IMR-90 (cell line): ENCODE results near the gene TRAPPC3L. TPM values are rescaled to one million over a fixed set of nuclear protein-coding genes. Genes with fewer than 3 reads are reported as not detected.

Experiments used
- ATAC-seq: fragments of 200-7000 bp; cut with Tn5 transposase; 2 replicates; pipeline ENCODE4 v1.9.1; 2020; ENCODE audit warnings: low read depth, mild to moderate bottlenecking, moderate library complexity
- BruUV-seq: library from RNA; stranded (reverse); fragments of 400-500 nt; replicated peaks from 2 replicates; lab custom pipeline; 2021; lab: Mats Ljungman, UMichigan
- CTCF ChIA-PET: fragments of 300-600 bp; formaldehyde crosslinking; extraction: SDS; loops from one replicate; lab custom pipeline; 2021; ENCODE audit warnings: antibody characterized with exemption; lab: Yijun Ruan, JAX
- POLR2A ChIA-PET: fragments of 300-600 bp; sonication (Branson Sonifier 250); formaldehyde crosslinking; loops from one replicate; lab custom pipeline; 2022; ENCODE audit warnings: antibody characterized with exemption; ENCODE audit not compliant: unreplicated experiment; lab: Charles Lee
- DNase-seq: peaks from one replicate; pipeline ENCODE4 v3.0.0; 2013
- H2AFZ ChIP-seq: replicated peaks from 2 replicates; pipeline ENCODE3; 2013; ENCODE audit warnings: low read length, mild to moderate bottlenecking; ENCODE audit not compliant: poor library complexity
- H2AK5ac ChIP-seq: 2 replicates; pipeline ENCODE4 v1.6.1; 2013; ENCODE audit warnings: low read depth, low read length, inconsistent platforms
- H2AK9ac ChIP-seq: replicated peaks from 2 replicates; pipeline ENCODE3; 2013; ENCODE audit warnings: mild to moderate bottlenecking, low read depth, low read length, moderate library complexity; ENCODE audit not compliant: poor library complexity
- H2BK120ac ChIP-seq: 2 replicates; pipeline ENCODE4 v1.6.1; 2013; ENCODE audit warnings: low read depth, low read length, inconsistent platforms
- H2BK15ac ChIP-seq: 3 replicates; pipeline ENCODE4 v1.6.1; 2013; ENCODE audit warnings: low read depth, low read length, inconsistent platforms
- H2BK20ac ChIP-seq: 2 replicates; pipeline ENCODE4 v1.6.1; 2013; ENCODE audit warnings: low read depth, mild to moderate bottlenecking, inconsistent platforms, low read length, moderate library complexity
- H2BK5ac ChIP-seq: 2 replicates; pipeline ENCODE4 v1.6.1; 2013; ENCODE audit warnings: mild to moderate bottlenecking, low read depth, low read length, inconsistent platforms; ENCODE audit not compliant: poor library complexity, severe bottlenecking
- H3K14ac ChIP-seq: replicated peaks from 2 replicates; pipeline ENCODE4 v1.6.1; 2013; ENCODE audit warnings: low read depth, low read length, inconsistent platforms
- H3K18ac ChIP-seq: 2 replicates; pipeline ENCODE4 v1.6.1; 2013; ENCODE audit warnings: low read depth, low read length, control low read depth
- H3K23ac ChIP-seq: 2 replicates; pipeline ENCODE4 v1.6.1; 2013; ENCODE audit warnings: low read depth, low read length, inconsistent platforms
- H3K27ac ChIP-seq: 2 replicates; pipeline ENCODE4 v1.5.1; 2013; ENCODE audit warnings: mild to moderate bottlenecking, control low read depth, low read length; ENCODE audit not compliant: insufficient read depth
- H3K27me3 ChIP-seq: 2 replicates; pipeline ENCODE4 v1.6.1; 2013; ENCODE audit warnings: low read length; ENCODE audit not compliant: control insufficient read depth, insufficient read depth
- H3K36me3 ChIP-seq: 2 replicates; pipeline ENCODE4 v1.6.1; 2013; ENCODE audit warnings: low read length, mixed read lengths; ENCODE audit not compliant: control insufficient read depth, insufficient read depth
- H3K4ac ChIP-seq: 2 replicates; pipeline ENCODE4 v1.6.1; 2013; ENCODE audit warnings: low read depth, low read length, inconsistent platforms
- H3K4me1 ChIP-seq: 2 replicates; pipeline ENCODE4 v1.6.1; 2013; ENCODE audit warnings: low read length, mixed read lengths; ENCODE audit not compliant: control insufficient read depth, insufficient read depth
- H3K4me2 ChIP-seq: 2 replicates; pipeline ENCODE4 v1.6.1; 2013; ENCODE audit warnings: low read depth, mild to moderate bottlenecking, control low read depth, low read length, moderate library complexity
- H3K4me3 ChIP-seq: 2 replicates; pipeline ENCODE4 v1.5.1; 2013; ENCODE audit warnings: low read depth, mild to moderate bottlenecking, control low read depth, low read length, moderate library complexity; ENCODE audit not compliant: insufficient read depth
- H3K56ac ChIP-seq: 2 replicates; pipeline ENCODE4 v1.6.1; 2013; ENCODE audit warnings: low read length, inconsistent platforms; ENCODE audit not compliant: insufficient read depth; ENCODE audit errors: extremely low read depth
- H3K79me1 ChIP-seq, 2 experiments: 2 replicates each; pipeline ENCODE4 v1.6.1; 2013; ENCODE audit warnings: low read length in 2 of 2, inconsistent platforms in 1 of 2, low read depth in 1 of 2
- H3K9ac ChIP-seq: 2 replicates; pipeline ENCODE4 v1.6.1; 2013; ENCODE audit warnings: low read depth, low read length, control low read depth
- H3K9me1 ChIP-seq: 2 replicates; pipeline ENCODE4 v1.6.1; 2013; ENCODE audit warnings: low read length, inconsistent platforms; ENCODE audit not compliant: insufficient read depth
- H3K9me3 ChIP-seq: 2 replicates; pipeline ENCODE4 v1.6.1; 2013; ENCODE audit warnings: low read length; ENCODE audit not compliant: control insufficient read depth, insufficient read depth
- H4K20me1 ChIP-seq: 2 replicates; pipeline ENCODE4 v1.6.1; 2013; ENCODE audit warnings: low read length, inconsistent platforms; ENCODE audit not compliant: insufficient read depth
- H4K5ac ChIP-seq: 2 replicates; pipeline ENCODE4 v1.6.1; 2013; ENCODE audit warnings: mild to moderate bottlenecking, low read depth, low read length, control low read depth
- H4K8ac ChIP-seq, 2 experiments: 2 replicates each; pipeline ENCODE4 v1.6.1; 2013; ENCODE audit warnings: low read depth in 2 of 2, low read length in 2 of 2, control low read depth in 1 of 2, inconsistent platforms in 1 of 2
- H4K91ac ChIP-seq: 2 replicates; pipeline ENCODE4 v1.6.1; 2013; ENCODE audit warnings: low read depth, low read length, inconsistent platforms; ENCODE audit not compliant: insufficient read depth
- CEBPB ChIP-seq: IDR thresholded peaks from 2 replicates; pipeline ENCODE4 v1.6.1; 2012; ENCODE audit warnings: low read depth, low read length, improper control_type of control experiment
- CHD1 ChIP-seq: IDR thresholded peaks from 2 replicates; pipeline ENCODE4 v1.6.1; 2012; ENCODE audit warnings: low read depth, low read length, improper control_type of control experiment
- MXI1 ChIP-seq: IDR thresholded peaks from 2 replicates; pipeline ENCODE4 v1.6.1; 2012; ENCODE audit warnings: low read depth, mild to moderate bottlenecking, low read length, moderate library complexity, borderline replicate concordance
- POLR2A ChIP-seq: IDR thresholded peaks from 2 replicates; pipeline ENCODE4 v1.6.1; 2012; ENCODE audit warnings: mild to moderate bottlenecking, low read depth, low read length
- RCOR1 ChIP-seq: IDR thresholded peaks from 2 replicates; pipeline ENCODE4 v1.6.1; 2012; ENCODE audit warnings: mild to moderate bottlenecking, low read length, improper control_type of control experiment; ENCODE audit not compliant: insufficient replicate concordance
- USF2 ChIP-seq: fragments of 150-350 bp; IDR thresholded peaks from 2 replicates; pipeline ENCODE4 v1.6.1; 2017; ENCODE audit warnings: mild to moderate bottlenecking, antibody characterized with exemption, low read length, low read depth
- dilution Hi-C: fragments of 300-500 bp; cut with HindIII; formaldehyde crosslinking; loops from one replicate; pipeline ENCODE4 v1.14.3; 2018; ENCODE audit warnings: low sequenced_read_pairs; ENCODE audit not compliant: unreplicated experiment
- in situ Hi-C: fragments of 300-500 bp; cut with MboI; formaldehyde crosslinking; loops from 3 replicates; pipeline ENCODE4 v1.14.3; 2019; ENCODE audit warnings: low sequenced_read_pairs, inconsistent platforms, mixed read lengths
- intact Hi-C: fragments of 100-400 bp; cut with micrococcal nuclease; formaldehyde crosslinking; loops from 2 replicates; pipeline ENCODE4 v1.10.0; 2022
- polyA plus RNA-seq, 3 experiments: library from polyadenylated mRNA; depleted of rRNA; stranded (reverse); fragments of >200 nt; gene quantifications; 2 replicates each; pipeline ENCODE4 v1.2.3, GENCODE V29; 2012; ENCODE audit warnings: low replicate concordance in 1 of 3
- total RNA-seq: library from RNA; depleted of rRNA; stranded (reverse); fragments of >200 nt; gene quantifications from 2 replicates; pipeline ENCODE4 v1.2.3, GENCODE V29; 2012

Gene TRAPPC3L
- total and polyA plus RNA-seq, 2 of the 4 experiments (the other 2 are of a cell fraction) = 0.03 TPM; not detected in 1

DNA sequence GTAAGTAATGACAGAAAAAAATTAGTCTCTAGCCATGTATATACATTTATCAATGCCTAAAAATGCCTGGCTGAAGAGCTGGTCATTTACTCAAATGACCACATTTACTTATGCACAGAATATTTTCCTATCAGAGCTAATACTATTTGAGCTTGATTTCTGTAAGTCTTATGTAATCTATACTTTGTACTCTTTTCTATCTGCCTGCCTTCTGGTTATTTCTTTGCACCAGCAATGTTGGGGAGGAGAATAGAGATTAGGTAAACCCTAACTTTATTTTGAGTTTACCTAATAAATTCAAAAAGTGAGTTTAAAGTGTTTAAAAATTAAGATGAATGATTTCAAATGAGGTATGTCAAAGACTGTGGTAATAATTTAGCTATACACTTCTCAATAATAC lies 30.3 kb downstream of the TRAPPC3L start:
- no peak overlapping the region for H2BK5ac ChIP-seq
- DNase-seq (no peak), ATAC-seq (no peak)
- ChIA-PET POLR2A (no interaction called here), CTCF (interaction anchor here (0.7 to 2.3 kb wide), 3 partner anchors 15 to 246 kb away, joined by 3 to 7 read pairs (median 3); no protein-coding TSS in a partner anchor)
- H3K18ac ChIP-seq = no peak overlapping the region
- H3K14ac ChIP-seq = no peak overlapping the region
- no peaks in the 10 kb centered on the region for H4K20me1 ChIP-seq
- H4K8ac ChIP-seq = no peak overlapping the region
- no peak overlapping the region for H2BK15ac ChIP-seq
- TF ChIP-seq USF2 (no peak), MXI1 (no peak), POLR2A (no peak), CEBPB (0 out of 2 replicates have a peak, but pooled peaks have one; percentile 21), CHD1 (no peak), RCOR1 (no peak)
- H3K4ac ChIP-seq = no peak overlapping the region
- peaks cover 5% of the 10 kb centered on the region for H3K4me1 ChIP-seq
- H3K23ac ChIP-seq = no peak overlapping the region
- no peak overlapping the region for H2BK20ac ChIP-seq
- no peak overlapping the region for H3K4me2 ChIP-seq
- H4K91ac ChIP-seq = no peak overlapping the region
- no peak overlapping the region for H2AK9ac ChIP-seq
- no peak overlapping the region for H2AK5ac ChIP-seq
- no peak overlapping the region for H2BK120ac ChIP-seq
- no peak overlapping the region for H2AFZ ChIP-seq
- H3K36me3 ChIP-seq = peaks cover 3% of the 10 kb centered on the region
- H3K4me3 ChIP-seq = no peak overlapping the region
- in situ Hi-C loops (no loop called here), intact Hi-C loops (no loop called here), dilution Hi-C loops (no loop called here)
- H3K27me3 ChIP-seq = no peaks in the 10 kb centered on the region
- H3K9me3 ChIP-seq = no peaks in the 10 kb centered on the region
- no peak overlapping the region for H3K27ac ChIP-seq
- H3K9ac ChIP-seq = no peak overlapping the region
- peaks cover 30 to 46% of the 10 kb centered on the region in 2 experiments for H3K79me1 ChIP-seq
- H3K9me1 ChIP-seq = peaks cover 15% of the 10 kb centered on the region
- no peak overlapping the region for H4K5ac ChIP-seq
- BruUV-seq = no TSS peak
- no peak overlapping the region for H3K56ac ChIP-seq
